ENCODE data around the gene RAC3.

RAC3 gene

GRCh38 chr17:82013772-82014321 lies 17.6 kb upstream of the RAC3 start:
- no peak overlapping the region for H3K4me3 ChIP-seq (ENCODE audit: low read depth, low read length)
- DNase-seq (ENCODE audit: low read depth) = no peak
- TF ChIP-seq CTCF (IDR thresholded peaks at IDR 0.05; ENCODE audit: low read depth, low read length, missing control alignments) = no peak

- TF ChIP-seq CTCF (IDR thresholded peaks at IDR 0.05; ENCODE audit: low read depth, low read length, missing control alignments) = no peak
- H3K4me3 ChIP-seq (ENCODE audit: low read depth, low read length) = no peak overlapping the region
- DNase-seq (ENCODE audit: low read depth) = no peak
These were observed 17.0 kb upstream of the RAC3 start for GRCh38 chr17:82014432-82014831.

GRCh38 chr17:82014971-82015310 lies 16.5 kb upstream of the RAC3 start:
- H3K4me3 ChIP-seq (ENCODE audit: low read depth, low read length) = no peak overlapping the region
- TF ChIP-seq CTCF (IDR thresholded peaks at IDR 0.05; ENCODE audit: low read depth, low read length, missing control alignments) = no peak
- DNase-seq (ENCODE audit: low read depth) = no peak

GRCh38 chr17:82015311-82015971 lies 16.0 kb upstream of the RAC3 start:
- DNase-seq (ENCODE audit: low read depth) = no peak
- no peak overlapping the region for H3K4me3 ChIP-seq (ENCODE audit: low read depth, low read length)
- no peak for TF ChIP-seq CTCF (IDR thresholded peaks at IDR 0.05; ENCODE audit: low read depth, low read length, missing control alignments)

- no peak overlapping the region for H3K4me3 ChIP-seq (ENCODE audit: low read depth, low read length)
- DNase-seq (ENCODE audit: low read depth) = no peak
- TF ChIP-seq CTCF (IDR thresholded peaks at IDR 0.05; ENCODE audit: low read depth, low read length, missing control alignments) = no peak
These were observed 15.2 kb upstream of the RAC3 start for GRCh38 chr17:82016061-82016874.

- no peak overlapping the region for H3K4me3 ChIP-seq (ENCODE audit: low read depth, low read length)
- TF ChIP-seq CTCF (IDR thresholded peaks at IDR 0.05; ENCODE audit: low read depth, low read length, missing control alignments) = no peak
- DNase-seq (ENCODE audit: low read depth) = no peak
These were observed 14.5 kb upstream of the RAC3 start for GRCh38 chr17:82016875-82017459.

Measured in GM12864 (cell line).